ENCODE measurements around the gene DAGLA.
A peak's percentile ranks its signal among the peaks of the same experiment; 100 is the strongest.

The DAGLA gene

GRCh38 chr11:61712846-61713245 lies 32.7 kb downstream of the DAGLA start:
- DNase-seq = no peak

GRCh38 chr11:61713464-61713863 lies 33.3 kb downstream of the DAGLA start:
- no peak for DNase-seq

GRCh38 chr11:61713906-61714305 lies 33.7 kb downstream of the DAGLA start:
- no peak for DNase-seq

- DNase-seq = no peak
These were observed 34.1 kb downstream of the DAGLA start for GRCh38 chr11:61714316-61714715.

GRCh38 chr11:61714916-61715315 lies 34.7 kb downstream of the DAGLA start:
- no peak for DNase-seq

- no peak for DNase-seq
These were observed 35.7 kb downstream of the DAGLA start for GRCh38 chr11:61715867-61716266.

GRCh38 chr11:61716478-61717285 lies 36.5 kb downstream of the DAGLA start:
- no peak for DNase-seq

- no peak for DNase-seq
These were observed 37.3 kb downstream of the DAGLA start for GRCh38 chr11:61717286-61718033.

- no peak for DNase-seq
These were observed 37.9 kb downstream of the DAGLA start for GRCh38 chr11:61718046-61718531.

GRCh38 chr11:61718621-61719302 lies 38.6 kb downstream of the DAGLA start:
- DNase-seq = no peak

GRCh38 chr11:61719978-61720377 lies 39.8 kb downstream of the DAGLA start:
- no peak for DNase-seq

GRCh38 chr11:61720597-61720996 lies 40.4 kb downstream of the DAGLA start:
- no peak for DNase-seq

- no peak for DNase-seq
These were observed 44.2 kb downstream of the DAGLA start for GRCh38 chr11:61724437-61724836.

GRCh38 chr11:61725781-61726231 lies 45.6 kb downstream of the DAGLA start:
- no peak for DNase-seq

GRCh38 chr11:61726775-61727174 lies 46.6 kb downstream of the DAGLA start:
- no peak for DNase-seq

GRCh38 chr11:61727401-61727811 lies 47.2 kb downstream of the DAGLA start:
- DNase-seq = no peak

- DNase-seq = no peak
These were observed 48.1 kb downstream of the DAGLA start for GRCh38 chr11:61728066-61728939.

GRCh38 chr11:61728940-61729219 lies 48.7 kb downstream of the DAGLA start:
- DNase-seq = no peak

- peak; percentile 94 for DNase-seq
These were observed 50.2 kb downstream of the DAGLA start for GRCh38 chr11:61730240-61730994.

GRCh38 chr11:61731211-61731951 lies 51.2 kb downstream of the DAGLA start:
- no peak for DNase-seq

Measured in DMS153 (cell line).